ENCODE data around the gene ABCA8.
"Not testable (repeated sequence)": the region's sequence is repeated elsewhere in the genome, so short reads cannot be mapped to it uniquely, and the experiment has no call there.

Gene ABCA8

DNA sequence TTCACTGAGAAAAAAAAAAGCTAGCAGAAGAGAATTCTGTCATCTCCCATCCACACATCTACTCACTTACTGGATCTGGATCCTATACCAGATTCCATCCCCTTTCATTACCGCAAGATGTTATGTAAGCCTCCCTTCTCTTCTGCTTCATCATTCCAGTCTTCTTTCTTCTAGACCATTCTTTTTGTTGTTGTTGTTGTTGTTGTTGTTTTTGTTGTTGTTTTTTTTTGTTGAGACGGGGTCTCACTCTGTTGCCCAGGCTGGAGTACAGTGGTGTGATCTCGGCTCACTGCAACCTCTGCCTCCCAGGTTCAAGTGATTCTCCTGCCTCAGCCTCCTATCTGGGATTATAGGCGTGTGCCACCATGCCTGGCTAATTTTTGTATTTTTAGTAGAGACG, 131.0 kb downstream of the ABCA8 start:
- not testable (repeated sequence) for DNase-seq

DNA sequence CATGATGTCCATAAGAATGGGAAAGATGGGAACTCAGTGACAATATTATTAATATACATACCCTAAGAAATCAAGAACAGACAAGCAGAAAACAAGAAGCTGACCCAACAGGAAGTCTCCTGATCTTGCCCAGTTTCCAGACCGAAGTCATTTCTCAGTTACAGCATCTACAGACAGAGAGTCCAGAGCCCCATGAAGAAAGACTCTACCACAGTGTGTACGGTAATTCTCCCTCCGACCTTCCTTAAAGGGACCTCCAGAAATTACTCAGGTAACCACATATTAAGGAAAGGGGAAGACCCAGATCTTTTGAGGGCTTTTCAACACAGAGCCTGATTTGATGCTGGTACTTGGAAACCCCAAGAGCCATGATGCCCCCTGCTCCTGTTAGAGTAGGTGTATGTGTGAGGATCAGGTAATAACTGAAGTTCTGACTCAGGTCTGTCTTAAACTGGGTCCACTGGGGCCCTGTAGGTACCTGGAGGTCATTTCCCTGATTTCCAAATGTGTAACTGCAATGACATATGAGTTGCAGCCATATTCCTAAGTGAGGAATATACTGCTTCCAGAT, 132.4 kb downstream of the ABCA8 start:
- no peak for DNase-seq

DNA sequence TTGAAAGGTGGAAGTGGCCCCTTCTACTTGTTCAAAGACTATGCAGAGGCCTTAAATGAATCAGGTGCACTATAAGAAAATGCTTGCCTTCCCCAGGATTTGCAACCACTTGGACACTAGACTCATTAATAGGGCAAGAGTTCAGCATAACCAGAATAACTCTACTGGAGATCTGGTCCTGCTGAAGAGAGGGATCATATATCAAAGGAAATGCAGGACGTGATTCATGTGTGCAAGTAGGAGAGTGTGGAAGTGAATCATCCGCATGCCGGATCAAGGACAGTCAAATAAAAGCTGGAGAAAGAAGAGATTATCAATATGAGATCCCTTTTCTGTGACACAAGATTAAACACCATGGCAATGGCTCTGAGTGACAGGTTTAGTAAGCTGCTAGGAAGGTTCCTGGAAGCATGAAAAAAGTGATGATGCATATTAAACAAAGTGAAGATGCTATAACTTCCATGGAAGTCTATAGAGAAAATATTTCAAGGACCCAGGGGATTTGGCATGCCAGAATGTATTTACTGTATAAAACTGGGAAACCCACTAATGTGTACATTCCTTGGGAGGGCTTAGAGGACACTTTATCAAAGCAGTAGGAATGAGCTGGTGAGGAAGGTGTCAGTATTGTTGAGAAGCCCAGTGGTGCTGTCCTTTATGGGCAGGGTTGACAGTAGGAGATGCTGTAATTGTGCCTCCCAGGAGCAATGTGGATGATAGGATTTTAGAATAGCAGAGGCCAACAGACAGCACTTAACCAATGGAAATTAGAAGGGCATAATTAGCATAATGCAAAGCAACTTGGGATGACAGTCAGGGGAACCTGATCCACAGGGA, 133.1 kb downstream of the ABCA8 start:
- DNase-seq = no peak

DNA sequence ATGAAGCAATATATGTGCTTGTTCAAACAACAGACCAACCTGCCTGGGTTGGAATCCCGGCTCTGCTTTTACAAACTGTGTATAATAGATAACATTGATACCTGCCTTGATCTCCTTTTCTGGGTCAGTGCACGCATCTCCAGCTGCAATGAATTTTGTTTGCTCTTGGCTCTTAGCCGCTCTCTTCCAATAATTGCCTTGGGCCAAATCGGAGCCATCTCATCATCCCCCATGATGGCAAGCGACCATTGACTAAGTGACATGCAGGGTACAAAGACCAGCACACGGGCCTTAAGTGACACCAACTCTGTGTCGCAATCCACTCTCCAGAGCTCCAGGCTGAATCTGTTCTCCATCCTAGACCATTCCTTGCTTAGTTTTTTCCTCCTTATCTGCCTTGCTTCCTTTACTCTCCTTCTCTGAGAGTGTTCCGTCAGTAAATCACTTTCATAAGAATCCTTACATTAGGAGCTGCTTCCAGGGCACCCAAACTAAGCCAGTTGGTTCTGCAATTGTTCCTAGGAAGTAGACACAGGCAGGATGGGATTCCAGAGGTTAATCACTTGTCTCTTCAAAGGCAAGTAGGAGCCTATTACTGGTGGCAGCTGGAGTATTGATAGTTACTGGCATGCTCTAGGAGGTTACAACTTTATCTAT, 134.2 kb downstream of the ABCA8 start:
- DNase-seq = no peak

DNA sequence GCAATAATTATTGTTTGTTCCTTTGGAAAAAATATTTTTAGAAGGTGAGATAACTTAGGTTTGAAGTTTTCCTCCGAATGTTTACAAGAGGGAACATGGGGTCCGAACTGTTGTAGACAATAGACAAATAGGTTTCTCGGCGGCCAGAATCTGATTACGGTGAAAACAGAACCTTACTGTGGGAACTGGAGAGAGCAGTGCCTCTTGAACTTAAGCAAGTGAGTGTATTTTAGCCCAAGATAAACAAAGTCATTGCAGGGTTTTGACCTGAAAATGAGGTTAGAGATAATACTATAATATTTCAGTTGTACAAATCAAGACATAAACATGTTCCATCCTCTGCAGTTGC, 134.7 kb downstream of the ABCA8 start:
- DNase-seq = no peak

DNA sequence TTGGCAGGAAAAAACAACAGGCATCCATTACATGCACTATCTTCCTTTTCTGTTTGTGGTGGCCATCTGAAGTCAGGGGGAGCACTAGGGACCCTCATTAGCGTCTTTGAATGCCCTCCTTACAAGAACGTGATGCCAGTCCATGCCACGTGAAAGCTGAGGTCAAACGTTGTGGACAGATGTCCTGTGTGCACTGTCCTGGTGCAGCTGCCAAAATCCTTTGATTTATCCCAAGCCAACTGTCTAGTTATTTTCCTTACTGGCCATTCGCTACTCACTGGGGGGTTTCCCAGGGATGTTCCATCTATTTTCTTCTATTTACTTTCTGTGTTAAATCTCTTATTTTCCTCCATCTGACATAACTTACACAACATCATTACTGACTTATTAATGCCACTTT, 135.7 kb downstream of the ABCA8 start:
- DNase-seq = no peak
